Middle frontal gyrus (tissue), 1 donor: ENCODE results near the gene DLK1.

Experiments used
- DNase-seq: peaks from one replicate; pipeline ENCODE4 v3.0.0-alpha.2; 2015; ENCODE audit warnings: low spot score; ENCODE audit errors: extremely low spot score

Gene DLK1

DNA sequence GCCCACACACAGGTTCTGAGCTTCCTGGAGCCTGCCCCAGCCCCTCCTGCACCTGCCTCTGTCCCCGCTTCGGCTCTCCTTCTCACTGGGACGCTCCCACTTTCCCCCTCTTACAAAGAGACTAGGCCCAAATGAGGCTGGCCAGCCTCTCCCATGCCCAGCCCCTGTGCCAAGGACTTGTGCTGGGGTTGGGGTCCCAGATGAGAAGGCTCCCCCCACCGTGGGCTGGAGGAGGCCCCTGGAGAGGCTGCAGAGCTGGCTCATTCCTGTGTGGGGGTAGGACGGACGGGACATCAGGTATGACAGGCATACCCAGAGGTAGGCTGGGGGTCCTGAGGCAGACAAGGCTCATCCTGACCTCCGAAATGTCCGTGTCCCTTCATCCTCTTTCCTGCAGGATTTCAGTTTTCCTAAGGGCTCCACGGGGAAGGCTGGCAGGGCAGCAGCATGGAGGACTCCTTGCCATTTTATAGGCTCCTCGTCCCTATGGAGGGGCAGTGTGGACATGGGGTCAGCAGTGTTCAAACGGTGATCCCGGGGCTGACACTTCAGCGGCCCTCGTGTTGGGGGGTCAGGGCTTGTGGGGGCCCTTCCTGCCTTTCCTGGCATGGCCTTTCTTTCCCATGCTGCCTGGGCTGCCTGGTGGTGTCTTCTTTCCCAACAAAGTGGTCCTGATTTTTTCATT is 50.1 kb downstream of the DLK1 start:
- no peak for DNase-seq

DNA sequence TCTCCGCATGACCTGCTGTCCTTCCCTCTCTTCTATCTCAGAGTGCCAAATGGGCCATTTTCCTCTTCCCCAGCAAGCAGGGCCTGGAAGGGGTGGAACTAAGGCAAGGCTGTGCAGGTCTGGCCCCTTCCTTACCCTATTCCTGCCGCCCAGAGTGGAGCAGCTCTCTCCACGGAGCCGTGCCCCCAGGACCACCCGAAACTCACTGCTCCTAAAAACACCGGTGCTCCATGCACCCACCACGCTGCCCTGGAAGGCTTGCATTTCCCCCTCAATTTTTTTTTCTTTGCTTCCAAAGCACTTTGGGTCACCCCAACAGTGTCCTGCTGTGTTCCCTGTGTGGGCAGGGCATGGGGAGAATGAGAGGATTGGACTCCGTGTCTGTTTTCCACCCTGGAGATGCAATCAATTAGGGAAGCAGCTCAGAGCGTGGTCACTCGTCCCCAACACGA is 50.7 kb downstream of the DLK1 start:
- DNase-seq, result no peak

DNA sequence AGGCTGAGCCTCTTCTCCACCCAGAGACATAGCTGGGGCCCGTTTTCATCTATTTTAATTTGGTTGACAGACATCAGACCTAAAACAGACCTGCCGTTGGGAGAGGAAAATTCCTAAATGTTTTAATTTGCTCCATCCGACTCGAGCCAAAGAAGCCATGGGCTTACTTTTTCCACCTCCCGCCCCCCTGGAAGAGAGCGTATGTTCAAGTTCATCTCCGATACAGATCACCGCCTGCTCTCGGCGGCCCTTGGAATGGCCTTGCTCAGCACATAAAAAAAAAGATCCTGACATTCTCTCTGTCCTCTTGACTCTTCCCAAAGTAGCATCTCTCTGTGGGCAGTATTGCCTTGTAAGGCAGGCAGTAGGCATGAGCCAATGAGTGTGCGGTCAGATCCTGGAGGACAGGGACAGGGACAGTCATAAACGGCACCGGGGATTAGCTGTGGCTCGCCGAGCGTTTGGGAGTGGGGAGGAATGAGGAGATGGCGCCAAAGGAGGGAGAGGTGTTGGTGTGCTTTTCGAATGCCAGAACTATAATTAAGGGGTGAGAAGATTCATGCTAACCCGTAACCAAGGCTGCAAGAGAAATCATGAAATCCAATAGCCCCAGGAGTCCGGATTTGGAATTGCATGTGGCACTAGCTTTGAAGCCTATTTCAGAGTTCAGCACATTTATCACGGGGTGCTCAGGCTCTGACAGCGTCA is 51.3 kb downstream of the DLK1 start:
- DNase-seq, result no peak

DNA sequence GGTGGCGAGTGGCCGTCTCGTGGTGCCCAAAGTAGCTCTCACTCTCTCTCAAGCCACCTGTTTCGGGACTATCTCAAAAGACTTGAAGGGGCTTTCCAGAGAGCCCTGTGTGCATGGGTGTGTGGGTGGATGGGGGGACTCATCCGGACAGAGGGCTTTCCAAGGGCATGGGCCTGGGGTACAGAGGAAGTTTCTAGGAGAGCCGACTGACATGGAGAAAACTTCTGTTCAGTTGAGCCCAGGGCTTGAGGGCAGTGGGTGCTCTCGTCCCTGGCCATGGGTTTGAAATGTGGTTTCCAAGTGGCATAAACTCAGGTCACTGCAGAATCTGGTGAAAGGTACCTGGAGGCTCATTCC is 51.8 kb downstream of the DLK1 start:
- DNase-seq, result no peak

DNA sequence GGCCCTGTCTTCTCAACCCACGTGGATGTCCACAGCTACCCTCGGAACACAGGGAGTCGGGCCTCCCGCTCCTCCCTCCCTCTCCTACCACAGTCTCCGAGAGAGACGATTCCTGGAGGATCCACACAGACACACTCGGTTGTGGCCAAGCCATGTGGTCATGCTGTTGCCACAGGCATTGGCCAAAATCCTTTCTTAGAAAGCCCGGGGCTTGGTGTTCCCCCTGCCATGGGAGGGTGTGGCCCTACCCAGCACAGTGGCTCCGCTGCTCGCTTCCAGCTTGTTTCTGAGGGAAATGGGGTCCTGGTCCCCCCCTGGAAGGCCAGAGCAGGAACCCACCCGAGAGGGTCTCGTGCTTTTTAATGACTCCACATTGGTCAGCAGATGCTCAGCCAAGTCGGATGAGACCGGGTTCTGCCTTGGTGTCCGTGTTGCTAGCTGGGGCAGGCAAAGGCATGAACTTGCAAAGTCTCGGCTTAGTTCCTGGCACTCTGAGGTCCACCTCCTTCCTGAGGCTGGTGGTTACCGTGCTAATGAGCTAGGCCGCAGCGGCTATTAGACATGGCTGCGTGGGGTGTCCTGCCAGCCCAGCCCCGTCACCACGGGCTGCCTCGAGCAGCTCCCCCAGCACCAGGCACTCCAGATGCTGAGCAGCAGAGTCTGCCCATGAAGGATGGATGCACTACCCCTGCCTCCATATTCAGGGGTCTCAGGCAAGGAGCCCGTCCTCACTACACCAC is 52.4 kb downstream of the DLK1 start:
- DNase-seq, result no peak

DNA sequence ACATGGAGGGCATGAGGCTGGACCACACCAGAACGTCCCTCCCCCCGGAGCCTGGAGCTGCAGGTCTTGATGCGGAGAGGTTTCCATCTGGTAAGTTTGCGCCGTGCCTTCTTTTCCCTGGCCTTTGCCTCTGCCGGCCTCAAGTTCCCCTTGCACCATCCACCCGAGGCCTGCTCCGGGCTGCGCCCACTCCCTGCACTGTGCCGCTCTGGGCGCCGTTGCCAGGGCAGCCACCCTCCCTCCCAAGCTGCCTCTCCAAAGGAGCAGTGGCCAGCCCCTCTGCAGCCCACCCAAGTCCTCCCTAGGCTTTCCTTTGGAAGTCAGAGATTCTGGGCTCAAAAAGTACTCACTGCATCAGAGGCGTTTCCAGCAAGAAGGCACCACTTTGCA is 53.0 kb downstream of the DLK1 start:
- no peak for DNase-seq

DNA sequence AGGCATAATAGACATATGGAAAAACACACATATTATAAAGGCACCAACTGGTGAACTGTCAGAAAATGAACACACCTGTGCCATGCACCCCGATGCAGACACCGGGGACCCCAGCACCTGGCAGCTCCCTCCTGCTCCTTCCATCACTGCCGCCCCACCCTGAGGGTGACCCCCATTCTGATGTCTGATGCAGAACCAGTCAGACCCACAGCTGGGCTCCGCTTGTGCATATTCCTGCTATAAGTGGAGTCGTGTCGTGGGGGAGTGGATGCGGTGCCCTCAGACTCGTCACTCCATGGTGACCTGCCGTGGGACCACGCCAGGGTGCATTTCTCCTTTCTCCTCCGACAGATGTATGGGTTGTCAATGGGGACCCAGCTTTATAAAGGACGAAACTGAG is 53.6 kb downstream of the DLK1 start:
- no peak for DNase-seq

DNA sequence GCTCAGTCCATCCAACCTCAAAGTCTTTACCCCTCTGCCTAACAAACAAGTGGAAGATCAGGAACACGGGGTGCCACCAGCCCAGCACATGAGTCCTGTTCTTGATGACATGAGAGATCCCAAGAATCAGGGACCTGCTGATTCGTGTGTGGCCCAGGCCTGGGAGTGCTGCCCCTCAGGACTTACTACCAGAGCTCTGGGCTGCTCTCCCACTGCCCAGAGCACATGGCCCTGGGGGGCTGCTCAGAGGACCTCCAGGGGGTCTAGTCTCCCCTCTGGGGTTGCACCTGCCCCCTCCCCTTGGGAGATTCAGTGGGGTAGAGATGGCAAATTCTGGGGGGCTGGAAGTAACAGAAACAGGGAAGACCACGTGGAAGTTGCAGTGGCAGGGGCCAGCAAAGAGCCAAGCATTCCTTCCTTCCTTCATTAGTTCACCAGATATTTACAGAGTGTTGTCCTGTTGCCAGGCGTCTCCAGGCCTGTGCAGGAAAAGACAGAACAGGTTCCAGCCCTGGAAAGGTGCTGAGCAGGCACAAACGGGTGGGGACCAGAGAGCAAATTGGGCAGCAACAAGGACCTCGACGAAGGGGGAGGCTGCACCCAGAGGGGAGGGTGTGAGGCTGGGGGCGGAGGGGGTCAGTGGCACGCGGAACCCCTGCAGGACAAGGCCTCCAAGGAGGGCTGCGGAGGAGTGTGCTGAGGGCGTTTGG is 54.1 kb downstream of the DLK1 start:
- no peak for DNase-seq

DNA sequence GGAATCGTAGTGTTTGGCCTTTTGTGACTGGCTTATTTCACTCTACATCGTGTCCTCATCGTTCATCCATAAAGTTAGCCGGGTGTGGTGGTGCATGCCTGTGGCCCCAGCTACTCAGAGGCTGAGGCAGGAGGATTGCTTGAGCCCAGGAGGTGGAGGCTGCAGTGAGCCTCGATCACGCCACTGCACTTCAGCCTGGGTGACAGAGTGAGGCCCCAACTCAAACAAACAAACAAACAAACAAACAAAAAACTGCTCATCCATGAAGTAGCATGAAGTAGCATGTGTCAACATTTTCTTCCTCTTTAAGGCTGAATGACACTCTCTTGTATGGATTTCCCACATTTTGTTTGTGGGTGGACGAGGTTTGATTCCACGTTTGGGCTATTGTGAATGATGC is 55.3 kb downstream of the DLK1 start:
- DNase-seq, result no peak

DNA sequence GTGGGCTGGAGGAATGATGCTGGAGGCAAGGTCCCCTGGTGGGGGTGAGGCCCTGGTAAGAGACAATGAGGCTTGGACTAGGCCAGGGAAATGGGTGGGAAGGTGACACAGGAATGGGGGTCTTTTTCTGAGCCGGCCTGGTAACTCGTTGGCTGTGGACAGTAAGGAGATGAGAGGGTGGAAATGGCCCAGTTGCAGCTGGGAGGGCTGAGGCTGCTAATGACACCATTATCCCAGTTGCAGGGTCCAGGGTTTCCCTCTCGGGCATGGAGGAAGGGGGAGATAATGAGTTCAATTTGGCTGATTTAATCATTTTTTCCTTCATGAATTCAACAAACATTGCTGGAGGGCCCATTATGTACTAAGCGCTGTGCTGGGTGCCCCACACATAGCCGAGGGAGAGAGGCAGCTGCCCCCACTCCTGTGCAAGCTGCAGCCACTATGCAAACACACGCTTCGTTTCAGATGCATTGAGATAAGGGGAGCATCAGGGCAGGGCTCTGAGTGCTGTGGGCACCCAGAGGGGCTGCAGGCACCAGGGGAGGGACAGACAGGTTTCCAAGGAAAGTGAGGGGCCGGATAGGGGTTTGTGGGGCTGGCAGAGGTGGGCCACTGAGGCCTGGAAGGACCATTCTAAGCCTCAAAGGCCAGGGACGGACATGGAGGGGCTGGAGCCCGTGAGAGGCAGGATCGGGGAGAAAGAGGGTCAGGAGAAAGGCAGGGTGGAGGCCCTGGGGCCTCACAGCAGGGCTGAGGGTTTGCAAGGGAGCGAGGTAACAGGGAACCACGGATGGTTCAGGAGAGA is 56.0 kb downstream of the DLK1 start:
- DNase-seq, result no peak

DNA sequence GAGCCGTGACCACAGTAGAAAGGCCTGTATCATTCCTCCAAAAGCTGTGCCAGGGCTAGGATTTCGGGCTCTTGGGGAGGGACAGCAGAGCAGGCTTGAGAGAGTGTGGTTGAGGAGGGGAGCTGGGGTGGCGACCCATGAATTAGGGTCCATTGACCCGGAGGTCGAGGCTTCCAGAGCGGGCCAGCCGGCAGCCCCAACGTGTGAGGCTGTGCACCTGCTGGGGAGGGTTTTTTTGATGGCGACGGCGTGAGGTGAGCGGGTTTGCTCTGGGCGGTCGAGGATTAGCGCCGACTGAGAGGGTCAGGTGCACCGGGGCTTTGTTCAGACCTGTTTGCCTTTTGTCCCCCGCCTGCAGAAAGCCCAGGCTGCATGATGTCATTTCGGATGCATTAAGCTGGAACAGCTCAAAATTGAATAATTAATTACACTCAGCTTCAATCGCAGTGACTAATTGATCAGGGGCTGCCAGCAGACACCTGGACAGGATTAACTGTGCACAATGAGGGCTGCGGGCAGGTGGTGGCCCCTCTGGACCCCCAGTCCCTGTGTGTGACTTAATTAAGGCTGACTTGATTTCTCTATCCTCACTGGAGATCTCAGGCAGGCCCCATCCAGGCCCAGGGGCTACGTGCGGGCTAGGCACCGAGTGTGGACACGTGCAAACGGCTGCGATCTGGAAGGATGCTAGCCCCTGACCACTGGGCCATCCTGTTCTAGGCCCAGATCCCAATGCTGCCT is 57.1 kb downstream of the DLK1 start:
- DNase-seq, result no peak

DNA sequence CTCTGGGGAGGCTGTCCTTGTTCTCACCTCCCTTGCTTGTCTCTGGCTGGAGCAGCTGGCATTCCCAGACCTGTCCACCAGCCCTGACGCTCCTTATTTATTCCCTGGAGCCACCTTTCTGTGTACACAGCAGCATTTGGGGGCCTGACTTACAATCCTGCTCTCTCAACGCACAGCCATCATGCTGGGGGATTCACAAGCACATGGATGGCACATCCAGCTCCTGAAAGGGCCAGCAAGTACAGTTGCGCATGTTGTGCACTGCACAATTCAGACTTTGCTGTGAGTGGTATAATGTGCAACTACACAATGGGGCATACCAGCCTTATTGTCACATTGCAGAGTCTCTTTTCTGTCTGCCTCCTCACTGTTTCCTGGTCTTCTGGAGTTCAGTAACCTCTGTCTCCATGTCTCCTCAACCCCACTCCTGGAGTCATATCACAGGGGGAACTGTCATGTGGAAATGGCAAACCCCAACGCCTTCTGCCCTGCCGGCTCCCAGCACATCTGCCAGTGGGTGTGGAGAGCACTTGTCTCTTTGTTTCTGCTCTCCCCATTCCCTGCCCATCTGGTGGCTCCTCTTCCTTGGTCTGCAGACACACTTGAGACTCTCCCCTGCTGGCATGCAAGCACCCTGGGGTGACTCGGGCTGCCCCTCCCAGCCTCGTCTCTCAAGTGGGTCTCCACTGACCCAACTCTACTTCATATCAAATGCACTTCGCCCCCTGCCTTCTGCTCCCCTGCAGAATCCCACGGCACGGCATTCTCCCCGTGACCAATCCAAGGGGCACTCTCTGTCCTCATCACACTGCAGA is 58.0 kb downstream of the DLK1 start:
- DNase-seq, result no peak

DNA sequence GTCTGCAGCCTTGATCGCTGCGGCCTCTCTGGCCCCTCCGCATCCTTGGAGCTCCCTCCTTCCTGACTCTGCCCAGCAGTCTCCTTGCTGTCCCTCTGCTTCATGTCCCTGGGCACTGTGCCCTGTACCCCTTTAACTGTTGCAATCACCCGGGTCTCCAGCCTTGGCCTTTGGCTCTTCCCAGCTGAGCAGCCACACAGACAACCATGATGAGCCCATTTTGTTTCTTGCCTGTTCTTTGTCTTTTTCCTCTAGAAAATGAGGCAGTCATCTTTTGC is 58.6 kb downstream of the DLK1 start:
- no peak for DNase-seq

DNA sequence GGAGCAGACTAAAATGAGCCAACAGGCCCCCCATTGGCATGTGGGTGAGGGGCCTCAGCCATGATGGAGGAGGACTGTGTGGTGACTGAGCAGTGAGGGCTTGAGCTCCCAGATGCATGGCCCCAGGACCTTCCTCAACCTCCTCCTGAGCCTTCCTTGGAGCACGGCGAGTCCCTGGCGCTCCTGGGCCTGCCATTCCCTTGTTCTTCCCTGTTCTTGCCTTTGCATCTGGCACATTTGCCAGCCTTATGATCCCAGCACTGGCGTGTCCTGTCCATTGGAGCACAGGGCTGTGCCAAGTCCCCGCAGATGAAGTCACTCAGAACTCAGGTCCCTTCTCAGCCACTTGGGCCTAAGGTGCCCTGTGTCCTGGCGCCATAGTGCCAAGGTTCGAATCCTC is 58.9 kb downstream of the DLK1 start:
- no peak for DNase-seq

DNA sequence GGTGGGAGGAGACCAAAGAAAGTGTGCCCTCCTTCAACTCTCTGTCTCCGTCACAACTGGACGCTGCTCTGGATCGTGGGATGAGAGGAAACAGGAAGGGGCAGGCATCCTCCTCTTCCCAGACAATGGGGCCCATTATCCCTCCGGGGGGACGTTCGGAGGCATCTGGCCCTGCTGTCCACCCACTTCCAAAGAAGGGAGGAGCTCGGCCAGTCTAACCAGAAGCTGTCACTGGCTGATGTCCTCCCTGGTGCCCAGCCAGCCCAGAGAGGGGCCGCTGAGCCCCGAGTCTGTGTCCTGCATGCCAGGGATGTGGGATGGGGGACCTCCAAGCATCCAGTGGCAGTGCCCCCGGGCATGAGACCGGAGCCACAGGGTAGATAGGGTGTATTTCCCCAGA is 59.4 kb downstream of the DLK1 start:
- DNase-seq, result peak; percentile 13

DNA sequence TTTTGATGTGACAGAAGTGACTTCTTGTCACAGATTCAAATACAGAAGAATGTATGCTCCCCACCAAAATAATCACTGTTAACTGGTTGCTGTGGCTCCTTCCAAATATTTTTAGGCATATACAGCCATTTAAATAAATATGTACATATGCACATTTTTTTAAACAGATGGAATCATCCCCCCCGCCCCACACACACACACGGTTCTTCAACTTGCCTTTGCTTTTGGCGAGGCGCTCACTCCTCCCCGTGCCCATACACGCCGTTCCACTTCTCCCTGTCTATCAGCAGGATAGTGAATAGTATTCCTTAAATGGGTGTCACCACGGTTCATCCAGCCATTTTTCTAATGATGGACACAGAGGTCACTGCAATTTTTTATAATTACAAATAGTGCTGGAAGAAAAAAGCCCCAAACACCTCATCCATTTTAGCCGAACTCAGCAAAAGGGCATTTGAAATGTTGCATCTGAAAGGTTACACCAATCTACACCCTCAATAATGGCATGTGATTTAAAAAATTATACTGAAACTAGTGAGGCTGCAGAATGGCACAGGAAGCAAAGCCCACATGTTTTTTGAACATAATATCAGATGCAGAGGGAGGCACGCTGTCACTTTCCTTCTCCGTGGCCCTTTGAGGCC is 60.0 kb downstream of the DLK1 start:
- DNase-seq, result no peak

DNA sequence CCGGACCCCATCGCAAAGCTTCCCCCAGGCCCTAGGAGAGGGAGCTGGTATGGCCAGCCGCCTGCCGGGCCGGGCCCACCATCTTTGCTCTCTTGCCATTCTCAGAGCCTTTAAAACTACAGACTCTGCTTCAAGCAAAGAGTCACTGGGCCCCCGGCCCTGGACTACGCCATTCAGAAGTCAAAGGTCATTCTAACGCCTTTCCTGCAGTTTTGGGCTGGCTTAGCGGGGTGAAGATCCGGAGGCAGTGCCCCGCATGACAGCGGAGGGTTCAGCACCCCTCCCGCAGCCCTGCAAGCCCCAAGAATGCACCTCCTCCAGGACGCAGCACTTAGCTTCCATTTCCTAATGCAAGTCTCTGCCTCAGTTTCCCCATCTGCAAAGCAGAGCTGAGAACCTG is 61.0 kb downstream of the DLK1 start:
- no peak for DNase-seq
